Kasumi-1 (cell line): ENCODE measurements around the gene ZNF407.

Experiments used
- DNase-seq, 2 experiments: peaks; one replicate each; lab custom pipeline; 2025; lab: John Stamatoyannopoulos, UW

Gene ZNF407

GRCh38 chr18:75053028-75053629 lies 455.5 kb downstream of the ZNF407 start:
- no peak for DNase-seq

DNA sequence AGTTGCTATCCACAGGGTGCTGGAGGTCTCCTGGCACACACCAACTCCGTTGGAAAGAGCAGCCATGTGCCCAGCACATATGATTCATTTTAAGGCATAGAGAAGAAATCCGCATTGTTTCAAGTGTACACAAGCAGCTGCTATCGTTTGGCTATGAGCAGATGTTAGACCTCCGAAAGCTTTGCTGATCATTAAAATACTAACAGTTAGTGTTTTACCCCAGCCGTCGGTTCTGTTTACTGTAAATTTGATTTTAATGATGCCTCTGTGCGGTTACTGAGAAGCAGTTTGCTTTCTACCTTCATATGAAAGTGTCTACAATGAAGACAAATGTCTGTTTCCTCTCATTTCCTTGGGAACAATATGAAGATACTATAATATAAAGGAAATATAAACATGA lies 456.4 kb downstream of the ZNF407 start:
- no peak for DNase-seq

DNA sequence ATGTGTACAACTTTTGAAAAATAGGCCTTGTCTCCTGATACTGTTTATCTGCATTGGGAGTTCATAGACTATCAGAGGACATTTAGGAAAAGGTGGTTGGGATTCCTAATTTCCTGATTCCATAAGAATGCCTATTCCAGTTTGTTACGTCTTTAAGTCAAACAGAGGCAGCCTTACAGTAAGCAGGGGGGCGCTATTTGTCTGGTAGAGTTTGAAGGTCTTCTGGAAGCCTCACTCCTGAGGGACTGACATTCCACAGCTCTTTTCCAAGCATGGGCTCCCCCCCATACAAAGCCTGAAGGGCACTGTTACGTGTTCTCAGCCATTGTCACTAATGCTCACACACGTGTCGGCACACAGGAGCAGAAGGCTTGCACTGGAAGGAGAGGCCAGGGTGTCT lies 456.9 kb downstream of the ZNF407 start:
- DNase-seq: no peak

- DNase-seq: no peak
Observed at GRCh38 chr18:75057169-75057960, 459.7 kb downstream of the ZNF407 start.

GRCh38 chr18:75060185-75060584 lies 462.5 kb downstream of the ZNF407 start:
- no peak for DNase-seq

DNA sequence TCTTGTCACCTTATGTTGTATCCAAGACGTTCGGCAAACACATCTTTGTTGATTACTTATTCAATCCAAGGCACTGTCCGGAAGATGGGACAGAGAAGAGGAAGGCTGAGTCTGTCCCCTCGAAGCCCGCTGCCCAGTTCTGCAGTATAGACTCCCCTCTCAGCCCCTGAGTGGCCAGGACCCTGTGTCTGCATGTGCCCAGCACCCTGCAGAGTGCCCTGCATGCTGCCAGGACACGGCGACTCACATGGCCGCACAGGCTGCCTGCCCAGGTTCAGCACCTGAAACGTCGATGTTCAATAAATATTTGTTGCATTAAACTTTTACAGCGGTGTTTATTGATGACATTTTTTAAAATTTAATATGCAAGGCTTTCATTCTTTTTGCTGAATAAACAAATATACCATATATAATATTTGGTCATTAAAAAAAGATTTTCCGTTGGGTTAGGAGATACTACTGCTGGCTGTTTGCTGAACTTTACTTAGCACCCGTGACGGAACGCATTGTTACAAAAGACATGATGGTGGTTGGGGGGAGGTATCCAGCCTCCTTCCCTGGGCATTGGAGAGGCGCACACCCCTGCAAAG lies 464.7 kb downstream of the ZNF407 start:
- DNase-seq: no peak

GRCh38 chr18:75063196-75063595 lies 465.5 kb downstream of the ZNF407 start:
- no peak for DNase-seq

DNA sequence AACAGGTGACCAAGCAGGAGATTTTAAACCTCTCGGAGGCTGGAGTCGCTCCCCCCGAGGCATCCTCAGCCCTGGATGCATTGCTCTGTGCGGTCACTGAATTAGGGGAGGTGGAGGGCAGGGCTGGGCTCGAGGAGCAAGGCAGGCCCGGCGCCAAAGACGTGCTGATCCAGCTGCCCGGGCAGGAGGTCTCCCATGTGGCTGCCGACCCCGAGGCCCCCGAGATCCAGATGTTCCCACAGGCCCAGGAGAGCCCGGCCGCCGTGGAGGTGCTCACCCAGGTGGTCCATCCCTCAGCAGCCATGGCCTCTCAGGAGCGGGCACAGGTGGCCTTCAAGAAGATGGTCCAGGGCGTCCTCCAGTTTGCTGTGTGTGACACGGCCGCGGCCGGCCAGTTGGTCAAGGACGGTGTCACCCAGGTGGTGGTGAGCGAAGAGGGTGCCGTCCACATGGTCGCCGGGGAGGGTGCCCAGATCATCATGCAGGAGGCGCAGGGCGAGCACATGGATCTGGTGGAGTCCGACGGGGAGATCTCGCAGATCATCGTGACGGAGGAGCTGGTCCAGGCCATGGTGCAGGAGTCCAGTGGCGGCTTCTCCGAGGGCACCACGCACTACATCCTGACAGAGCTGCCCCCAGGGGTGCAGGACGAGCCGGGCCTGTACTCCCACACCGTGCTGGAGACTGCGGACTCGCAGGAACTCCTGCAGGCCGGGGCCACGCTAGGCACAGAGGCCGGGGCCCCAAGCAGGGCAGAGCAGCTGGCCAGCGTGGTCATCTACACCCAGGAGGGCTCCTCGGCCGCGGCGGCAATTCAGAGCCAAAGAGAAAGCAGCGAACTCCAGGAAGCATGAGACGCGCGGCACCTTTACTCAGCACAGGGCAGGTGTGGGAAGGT lies 466.2 kb downstream of the ZNF407 start:
- DNase-seq: no peak

- DNase-seq: no peak
Observed at GRCh38 chr18:75064513-75064905, 466.8 kb downstream of the ZNF407 start.

GRCh38 chr18:75065251-75066000 lies 467.8 kb downstream of the ZNF407 start:
- DNase-seq: no peak

- no peak for DNase-seq
Observed at GRCh38 chr18:75066021-75066880, 468.6 kb downstream of the ZNF407 start.

- DNase-seq: peak; percentile 83 to 88
Observed at GRCh38 chr18:75066936-75067335, 469.3 kb downstream of the ZNF407 start.

- DNase-seq: no peak
Observed at GRCh38 chr18:75067996-75068645, 470.5 kb downstream of the ZNF407 start.

DNA sequence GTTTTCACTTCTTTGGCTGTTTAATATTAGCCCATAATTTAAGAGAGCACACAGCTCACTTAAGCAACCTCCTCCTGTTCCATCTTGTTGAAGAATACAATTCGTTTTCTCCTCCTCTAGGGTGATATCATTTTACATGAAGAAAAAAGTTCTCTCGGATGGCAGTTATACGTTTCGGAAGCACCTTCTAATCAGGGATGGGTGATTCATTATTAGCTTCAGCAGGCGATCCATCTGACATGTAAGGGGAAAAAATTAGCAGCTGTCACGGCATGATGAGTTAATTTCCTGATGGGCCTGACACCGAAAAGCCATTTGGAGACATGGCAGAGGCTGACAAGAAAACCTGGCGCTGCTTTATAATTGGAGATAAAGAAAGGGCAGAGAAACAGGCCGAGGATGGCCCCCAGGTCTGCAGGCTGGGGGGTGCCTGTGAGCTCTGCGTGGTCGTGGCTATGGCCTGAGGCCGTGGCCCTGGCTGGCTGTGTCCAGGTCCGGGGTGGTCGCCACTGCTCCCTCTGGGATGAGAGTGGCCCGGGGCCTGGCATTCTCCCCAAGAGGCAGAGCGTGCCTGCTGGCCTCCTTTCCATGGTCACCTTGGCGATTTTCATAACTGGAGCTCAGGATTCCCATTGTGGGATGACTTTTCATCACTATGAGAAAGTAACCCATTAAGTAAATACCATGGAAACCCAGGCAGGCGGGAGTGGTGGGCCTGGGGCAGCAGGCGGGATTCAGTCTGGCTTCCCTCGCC lies 471.2 kb downstream of the ZNF407 start:
- no peak for DNase-seq

DNA sequence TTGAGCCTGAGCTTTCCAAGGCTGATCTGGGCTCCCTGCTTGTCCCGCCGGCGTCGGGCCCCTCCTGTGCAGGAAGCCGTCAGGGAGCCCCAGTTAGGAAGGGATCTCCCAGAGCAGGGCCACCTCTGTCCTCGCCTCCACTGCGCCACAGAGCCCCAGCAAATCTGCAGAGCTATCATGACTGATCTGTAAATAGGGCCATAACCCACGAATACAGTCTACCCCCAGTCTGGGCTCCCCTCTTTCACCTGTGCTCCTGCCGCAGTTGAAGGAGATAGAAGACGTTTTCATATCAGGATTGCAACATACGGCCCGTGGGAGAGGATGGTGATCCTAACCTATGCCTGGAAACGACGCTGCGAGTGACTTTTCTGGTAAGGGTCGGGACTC lies 472.6 kb downstream of the ZNF407 start:
- no peak for DNase-seq

GRCh38 chr18:75070625-75071483 lies 473.2 kb downstream of the ZNF407 start:
- DNase-seq: peak; percentile 93 to 98

GRCh38 chr18:75071484-75071785 lies 473.8 kb downstream of the ZNF407 start:
- no peak for DNase-seq

DNA sequence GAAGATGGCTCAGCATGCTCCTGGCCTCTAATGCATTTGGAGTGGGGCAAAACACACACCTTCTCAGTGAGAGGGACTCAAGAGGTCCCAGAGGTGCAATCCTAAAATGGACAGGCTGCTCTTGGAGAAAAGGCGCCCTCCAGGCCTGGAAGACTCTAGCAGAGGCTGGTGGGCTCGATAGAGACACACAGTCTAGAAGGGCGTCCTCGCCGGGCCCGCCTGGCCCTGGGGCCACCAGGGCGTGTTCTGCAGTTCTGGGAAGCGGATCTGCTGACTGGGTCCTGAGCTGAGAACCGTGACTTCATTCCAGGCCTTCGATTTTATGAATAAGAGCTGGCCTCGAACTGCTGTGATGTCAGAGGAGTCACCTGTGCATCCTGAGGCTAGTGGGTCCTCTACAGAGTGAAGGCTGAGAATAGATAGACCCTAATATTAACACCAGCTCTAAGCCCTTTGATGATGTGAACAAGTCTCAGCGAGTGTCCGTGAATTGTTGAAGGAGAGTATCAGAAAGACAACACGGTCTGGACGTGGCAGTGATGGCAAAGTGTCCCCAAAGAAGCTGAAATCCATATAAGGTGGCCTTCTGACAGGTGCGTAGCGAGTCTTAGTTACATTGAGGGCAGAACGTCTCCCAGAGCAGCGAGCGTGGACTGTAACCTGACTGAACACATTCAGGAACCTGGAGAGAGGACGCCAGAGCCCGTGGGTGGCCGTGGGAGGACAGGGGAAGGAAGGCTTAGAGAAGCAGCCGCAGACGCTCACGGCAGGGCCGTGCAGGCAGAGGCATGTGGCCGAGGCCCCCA lies 474.4 kb downstream of the ZNF407 start:
- DNase-seq: no peak
